MM.1S (cell line): ENCODE data around the gene RHOF.

ENCODE experiments used
- DNase-seq: peaks from one replicate; pipeline ENCODE4 v3.0.0-alpha.2; 2015
- H2AFZ ChIP-seq: fragments of 300-600 bp; sonication (generic); 2 replicates; pipeline ENCODE4 v1.6.0; 2016; ENCODE audit warnings: antibody characterized with exemption, low read length
- H3F3A ChIP-seq: fragments of 300-600 bp; sonication (generic); 2 replicates; pipeline ENCODE4 v1.6.1; 2016; ENCODE audit warnings: mild to moderate bottlenecking, antibody characterized with exemption, low read length, moderate library complexity, mixed read lengths; ENCODE audit not compliant: insufficient read depth
- H3K27ac ChIP-seq: fragments of 300-600 bp; sonication (generic); 2 replicates; pipeline ENCODE4 v1.5.1; 2016; ENCODE audit warnings: mild to moderate bottlenecking, low read length
- H3K27me3 ChIP-seq: fragments of 300-600 bp; sonication (generic); replicated peaks from 2 replicates; pipeline ENCODE4 v1.6.0; 2016; ENCODE audit warnings: low read length; ENCODE audit not compliant: insufficient read depth
- H3K36me3 ChIP-seq: fragments of 300-600 bp; sonication (generic); replicated peaks from 2 replicates; pipeline ENCODE4 v1.6.1; 2016; ENCODE audit warnings: mild to moderate bottlenecking, low read length, mixed read lengths; ENCODE audit not compliant: insufficient read depth
- H3K4me1 ChIP-seq: fragments of 300-600 bp; sonication (generic); 2 replicates; pipeline ENCODE4 v1.6.1; 2016; ENCODE audit warnings: low read length, mixed read lengths
- H3K4me2 ChIP-seq: fragments of 300-600 bp; sonication (generic); 2 replicates; pipeline ENCODE4 v1.6.0; 2016; ENCODE audit warnings: low read depth, low read length
- H3K4me3 ChIP-seq: fragments of 300-600 bp; sonication (generic); 2 replicates; pipeline ENCODE4 v1.5.1; 2016; ENCODE audit warnings: low read length, mixed read lengths
- H3K79me2 ChIP-seq: fragments of 300-600 bp; sonication (generic); 2 replicates; pipeline ENCODE4 v1.6.1; 2016; ENCODE audit warnings: mixed run types, low read length, mixed read lengths
- H3K9ac ChIP-seq: fragments of 300-600 bp; sonication (generic); 2 replicates; pipeline ENCODE4 v1.6.1; 2016; ENCODE audit warnings: low read length, mixed read lengths
- H3K9me2 ChIP-seq: fragments of 300-600 bp; sonication (generic); replicated peaks from 2 replicates; pipeline ENCODE4 v1.6.1; 2016; ENCODE audit warnings: mild to moderate bottlenecking, low read length, mixed read lengths; ENCODE audit not compliant: insufficient read depth
- H3K9me3 ChIP-seq: fragments of 300-600 bp; sonication (generic); replicated peaks from 2 replicates; pipeline ENCODE4 v1.6.1; 2016; ENCODE audit warnings: mild to moderate bottlenecking, low read length, mixed read lengths; ENCODE audit not compliant: insufficient read depth
- H4K20me1 ChIP-seq: fragments of 300-600 bp; sonication (generic); 2 replicates; pipeline ENCODE4 v1.6.1; 2016; ENCODE audit warnings: mild to moderate bottlenecking, low read length, moderate library complexity, mixed read lengths; ENCODE audit not compliant: insufficient read depth
- CTCF ChIP-seq: fragments of 300-600 bp; sonication (generic); IDR thresholded peaks from 2 replicates; pipeline ENCODE4 v1.5.1; 2016; ENCODE audit warnings: antibody characterized with exemption, low read length, mixed read lengths
- EZH2 ChIP-seq: fragments of 300-600 bp; sonication (generic); optimal IDR thresholded peaks from 2 replicates; pipeline ENCODE3; 2017; ENCODE audit warnings: low read depth, mild to moderate bottlenecking, antibody characterized with exemption, low read length, mixed read lengths
- EZH2phosphoT487 ChIP-seq: fragments of 300-600 bp; sonication (generic); IDR thresholded peaks from 2 replicates; pipeline ENCODE4 v1.6.1; 2018; ENCODE audit warnings: antibody characterized with exemption, low read length

RHOF gene

GRCh38 chr12:121828826-121829225 is 35.3 kb upstream of the RHOF start:
- Histone ChIP-seq H3K36me3 (no peaks in the 10 kb centered on the region), H3K4me2 (no peak overlapping the region), H3K27ac (no peak overlapping the region), H3K4me3 (no peak overlapping the region), H3K9me2 (no peaks in the 10 kb centered on the region), H3K9me3 (no peaks in the 10 kb centered on the region), H3K27me3 (no peaks in the 10 kb centered on the region), H2AFZ (no peak overlapping the region), H3K79me2 (no peaks in the 10 kb centered on the region), H4K20me1 (no peaks in the 10 kb centered on the region), H3K4me1 (no peaks in the 10 kb centered on the region), H3F3A (no peaks in the 10 kb centered on the region), H3K9ac (no peak overlapping the region)
- no peak for DNase-seq
- TF ChIP-seq EZH2phosphoT487: no peak
- no peak for TF ChIP-seq EZH2
- no peak for TF ChIP-seq CTCF

- Histone ChIP-seq H4K20me1 (no peaks in the 10 kb centered on the region), H3K4me1 (no peaks in the 10 kb centered on the region), H3K79me2 (no peaks in the 10 kb centered on the region), H3K4me3 (no peak overlapping the region), H2AFZ (no peak overlapping the region), H3K36me3 (no peaks in the 10 kb centered on the region), H3F3A (no peaks in the 10 kb centered on the region), H3K4me2 (no peak overlapping the region), H3K9me2 (no peaks in the 10 kb centered on the region), H3K9me3 (no peaks in the 10 kb centered on the region), H3K27me3 (no peaks in the 10 kb centered on the region), H3K27ac (no peak overlapping the region), H3K9ac (no peak overlapping the region)
- DNase-seq: no peak
- TF ChIP-seq CTCF (no peak), EZH2phosphoT487 (no peak), EZH2 (no peak)
Observed at GRCh38 chr12:121828306-121828705, 34.8 kb upstream of the RHOF start.

GRCh38 chr12:121827351-121828099 is 34.0 kb upstream of the RHOF start:
- Histone ChIP-seq H3K9me3 (no peaks in the 10 kb centered on the region), H3K36me3 (no peaks in the 10 kb centered on the region), H3K9ac (no peak overlapping the region), H3K4me1 (no peaks in the 10 kb centered on the region), H2AFZ (no peak overlapping the region), H3F3A (no peaks in the 10 kb centered on the region), H3K9me2 (no peaks in the 10 kb centered on the region), H3K27ac (no peak overlapping the region), H3K79me2 (no peaks in the 10 kb centered on the region), H3K4me2 (no peak overlapping the region), H3K4me3 (no peak overlapping the region), H3K27me3 (no peaks in the 10 kb centered on the region), H4K20me1 (no peaks in the 10 kb centered on the region)
- TF ChIP-seq EZH2phosphoT487: no peak
- no peak for TF ChIP-seq CTCF
- TF ChIP-seq EZH2: no peak
- no peak for DNase-seq
